HCT116 (cell line): ENCODE data around the gene S100P.

Experiments used
- CEBPB ChIP-seq: IDR thresholded peaks from 2 replicates; pipeline ENCODE4 v1.6.1; 2012; ENCODE audit warnings: low read depth
- CTCF ChIP-seq, 3 experiments: fragments of 200-600 bp in 1 of 3; sonication (generic) in 1 of 3; IDR thresholded peaks in 2 of 3; conservative IDR thresholded peaks in 1 of 3; 2 replicates each; pipeline ENCODE4 v1.5.1; 2012 to 2017; ENCODE audit warnings: low read depth in 2 of 3, low read length in 2 of 3, antibody characterized with exemption in 1 of 3, borderline replicate concordance in 1 of 3, control low read depth in 1 of 3, mild to moderate bottlenecking in 1 of 3, mixed read lengths in 1 of 3, mixed run types in 1 of 3, moderate library complexity in 1 of 3; ENCODE audit not compliant: insufficient read depth in 1 of 3
- MAX ChIP-seq: IDR thresholded peaks from 2 replicates; pipeline ENCODE4 v1.6.1; 2012
- POLR2A ChIP-seq: IDR thresholded peaks from 2 replicates; pipeline ENCODE4 v1.7.0; 2011; ENCODE audit warnings: borderline replicate concordance; ENCODE audit not compliant: insufficient read depth, insufficient read length; ENCODE audit errors: extremely low read depth
- SP1 ChIP-seq: IDR thresholded peaks from 2 replicates; pipeline ENCODE4 v1.6.1; 2012; ENCODE audit warnings: low read depth
- ZBTB33 ChIP-seq: IDR thresholded peaks from 2 replicates; pipeline ENCODE4 v1.6.1; 2011; ENCODE audit warnings: mild to moderate bottlenecking, low read length, moderate library complexity; ENCODE audit not compliant: insufficient replicate concordance; ENCODE audit errors: extremely low read depth

- TF ChIP-seq CTCF (IDR thresholded peaks at IDR 0.05 in 2 of 3, conservative IDR thresholded peaks at IDR 0.05 in 1 of 3; ENCODE audit: borderline replicate concordance in 1 of 3, insufficient read depth in 1 of 3, low read depth in 2 of 3, low read length in 2 of 3) (no peak), SP1 (no peak), MAX (no peak), POLR2A (no peak), ZBTB33 (no peak), CEBPB (no peak)
Observed at GRCh38 chr4:6647169-6647568, 46.5 kb upstream of the S100P start.
